GM19438 (cell line): ENCODE data around the gene SSBP4.
"Not testable (repeated sequence)": the region's sequence is repeated elsewhere in the genome, so short reads cannot be mapped to it uniquely, and the experiment has no call there.

Experiments used
- ATAC-seq: cut with Tn5 transposase; IDR thresholded peaks from one replicate; pipeline ENCODE4 v1.9.1; 2021; ENCODE audit warnings: low read depth; ENCODE audit not compliant: unreplicated experiment

Gene SSBP4

GRCh38 chr19:18392926-18393325 lies 26.3 kb upstream of the SSBP4 start:
- ATAC-seq = no peak

- ATAC-seq = no peak
These were observed 25.4 kb upstream of the SSBP4 start for GRCh38 chr19:18393836-18394235.

GRCh38 chr19:18396471-18397241 lies 22.5 kb upstream of the SSBP4 start:
- no peak for ATAC-seq

GRCh38 chr19:18397242-18398202 lies 21.7 kb upstream of the SSBP4 start, which contains the start of gene LRRC25:
Gene LRRC25 (minus strand): TSS chr19:18397622. CDS start chr19:18396963, 659 bp downstream.
- no peak for ATAC-seq

GRCh38 chr19:18399008-18399407 lies 20.2 kb upstream of the SSBP4 start:
- ATAC-seq = no peak

GRCh38 chr19:18401580-18402112 lies 17.6 kb upstream of the SSBP4 start:
- no peak for ATAC-seq

GRCh38 chr19:18402455-18403248 lies 16.5 kb upstream of the SSBP4 start:
- ATAC-seq = not testable (repeated sequence)

- not testable (repeated sequence) for ATAC-seq
These were observed 13.4 kb upstream of the SSBP4 start for GRCh38 chr19:18405754-18406153.

GRCh38 chr19:18406749-18407148 lies 12.4 kb upstream of the SSBP4 start:
- ATAC-seq = no peak

DNA sequence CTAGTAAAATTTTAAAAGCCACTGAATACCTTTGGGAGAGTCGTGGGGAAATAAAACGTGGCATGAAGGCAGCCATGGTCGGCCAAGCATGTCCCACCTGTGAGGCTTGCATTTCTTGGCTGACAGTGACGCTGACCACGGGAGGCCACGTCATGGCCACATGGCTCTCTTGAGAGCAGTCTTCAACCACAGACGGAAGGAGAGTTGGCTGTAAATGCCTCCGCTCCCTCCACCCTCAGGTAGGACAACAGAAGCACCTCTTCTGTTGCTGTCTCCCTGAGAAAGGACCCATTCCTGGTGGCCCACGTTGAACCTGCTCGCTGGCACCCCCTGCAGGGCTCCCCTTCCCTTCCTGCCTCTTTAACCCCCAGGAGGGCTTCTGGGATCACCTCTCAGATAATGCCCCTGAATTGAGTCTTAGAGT lies 11.1 kb upstream of the SSBP4 start:
- peak; percentile 77 for ATAC-seq

DNA sequence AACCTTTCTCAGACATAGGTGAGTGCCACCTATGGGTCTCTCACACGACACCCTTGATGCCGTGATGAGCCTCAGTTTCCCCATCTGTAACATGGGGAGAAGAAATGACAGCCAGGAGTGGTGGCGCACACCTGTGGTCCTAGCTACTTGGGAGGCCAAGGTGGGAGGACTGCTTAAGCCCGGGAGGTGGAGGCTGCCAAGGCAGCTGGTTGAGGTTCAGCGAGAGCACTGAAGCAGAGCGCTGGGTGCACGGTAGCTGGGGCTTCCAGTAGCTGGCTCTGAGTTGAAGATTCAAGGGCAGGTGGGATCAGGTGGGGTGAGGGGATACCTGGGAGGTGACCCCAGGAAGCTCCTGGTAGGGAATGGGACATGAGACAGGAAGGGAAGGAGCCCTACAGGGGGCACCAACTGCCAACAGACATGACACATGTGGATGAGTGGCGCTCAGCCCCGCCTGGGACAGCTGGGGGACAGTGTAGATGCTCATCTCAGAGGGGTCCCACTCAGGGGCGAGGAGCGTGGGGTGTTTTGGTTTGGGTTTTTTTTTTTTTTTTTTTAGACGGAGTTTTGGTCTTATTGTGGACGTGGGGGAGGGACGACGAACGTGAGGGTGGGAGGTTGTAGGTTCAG lies 6.5 kb upstream of the SSBP4 start:
- no peak for ATAC-seq

DNA sequence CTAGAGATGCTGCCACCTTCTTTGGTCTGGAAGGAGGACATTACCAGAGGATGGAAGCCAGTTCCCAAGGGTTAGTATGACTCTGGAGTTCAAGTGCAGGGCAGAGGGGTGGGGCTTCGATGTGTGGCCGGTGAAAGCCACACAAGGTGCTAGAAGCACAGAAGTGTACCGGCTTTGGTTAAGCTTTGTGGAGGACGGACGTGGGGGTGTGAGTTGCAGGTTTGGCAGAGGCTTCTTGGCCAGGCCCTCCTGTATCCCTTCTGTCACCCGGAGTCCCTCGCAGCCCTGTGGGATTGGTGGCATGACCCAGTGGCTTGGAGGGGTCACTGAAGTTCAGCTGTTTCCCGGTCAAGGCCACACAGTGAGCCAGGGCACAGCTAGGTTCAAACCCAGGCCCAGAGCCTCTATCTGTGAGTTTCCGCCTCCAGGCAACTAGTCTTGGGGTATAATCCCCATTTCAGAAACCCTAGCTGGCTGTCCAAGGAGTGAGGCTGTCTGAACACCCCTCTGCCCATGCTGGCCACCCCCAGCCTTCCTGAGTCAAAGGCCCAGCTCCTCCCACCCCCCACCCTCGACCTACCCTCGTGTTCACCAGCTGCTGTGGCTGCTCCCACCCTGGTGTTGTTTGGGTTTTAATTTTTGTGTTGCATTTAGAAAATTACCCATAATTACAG lies 4.6 kb upstream of the SSBP4 start:
- no peak for ATAC-seq

GRCh38 chr19:18415178-18415867 lies 3.9 kb upstream of the SSBP4 start:
- no peak for ATAC-seq

DNA sequence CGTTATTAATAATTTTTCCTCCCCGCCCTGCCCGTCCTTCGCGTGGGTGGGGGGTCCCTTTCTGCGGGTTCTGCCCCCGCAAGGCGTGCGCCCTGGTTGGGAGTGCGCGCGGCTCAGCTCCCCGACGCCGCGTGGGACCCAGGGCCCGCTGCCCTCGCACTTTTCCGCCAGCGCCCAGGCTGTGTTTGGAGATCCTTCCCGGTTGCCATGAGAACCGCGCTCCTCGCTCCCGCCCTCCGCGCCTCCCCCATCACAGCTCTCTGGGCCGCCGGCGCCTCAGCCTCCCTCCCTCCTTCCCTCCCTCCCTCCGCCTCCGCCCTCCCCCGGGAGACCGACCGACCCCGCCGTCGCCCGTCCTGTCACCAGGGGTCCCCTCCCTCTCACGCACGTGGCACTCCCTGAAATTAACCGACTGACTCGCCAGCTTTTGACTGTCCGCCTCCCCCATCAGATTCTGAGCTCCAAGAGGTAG lies 2.4 kb upstream of the SSBP4 start:
- ATAC-seq = no peak

- ATAC-seq = no peak
These were observed 1.8 kb upstream of the SSBP4 start for GRCh38 chr19:18417250-18418028.

- no peak for ATAC-seq
These were observed 1.1 kb upstream of the SSBP4 start for GRCh38 chr19:18418029-18418482.

GRCh38 chr19:18418483-18419194 lies 559 bp upstream of the SSBP4 start:
- no peak for ATAC-seq
